ENCODE data around the gene TIPARP. TPM values are rescaled to one million over a fixed set of nuclear protein-coding genes. Genes with fewer than 3 reads are reported as not detected.
"Not testable (repeated sequence)": the region's sequence is repeated elsewhere in the genome, so short reads cannot be mapped to it uniquely, and the experiment has no call there.

The TIPARP gene
- total RNA-seq, 2 donors from 2014 or later: 27.0 to 111 TPM

GRCh38 chr3:156682963-156683362, 8.6 kb downstream of the TIPARP start:
- no peaks in the 10 kb centered on the region for H3K9me3 Mint-ChIP-seq

GRCh38 chr3:156685198-156685597, 10.8 kb downstream of the TIPARP start:
- no peak for DNase-seq (ENCODE audit: low spot score in 2 of 2)
- peak; percentile 50 to 54 for ATAC-seq
- Mint-ChIP-seq H3K9me3 (no peaks in the 10 kb centered on the region), H3K27ac (no peak overlapping the region), H3K36me3 (peaks cover 21 to 42% of the 10 kb centered on the region in 2 donors)

More at GRCh38 chr3:156682963-156683362, 8.6 kb downstream of the TIPARP start:
- Mint-ChIP-seq H3K36me3 (peaks cover 26 to 35% of the 10 kb centered on the region in 2 donors), H3K27ac (no peak overlapping the region)
- no peak for ATAC-seq
- DNase-seq (ENCODE audit: low spot score in 2 of 2): no peak

DNA sequence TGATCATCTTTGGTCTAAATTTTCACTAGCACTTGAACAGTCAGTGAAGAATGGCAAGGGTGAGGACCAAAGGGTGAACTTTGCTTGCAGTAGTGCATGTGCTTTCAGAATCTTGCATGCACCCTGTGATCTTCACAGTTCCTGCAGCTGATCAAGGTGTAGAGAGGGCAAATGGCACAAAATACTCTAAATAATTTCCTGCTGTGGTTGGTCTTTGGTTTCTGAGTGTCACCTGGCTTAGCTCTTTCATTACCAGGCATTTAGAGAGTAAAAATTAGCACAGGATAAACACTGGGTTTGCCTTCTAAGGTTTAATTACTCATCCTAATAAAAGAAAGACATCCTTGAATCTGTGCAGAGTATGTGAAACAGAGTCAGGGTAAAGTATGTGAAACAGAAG, 11.4 kb downstream of the TIPARP start:
- Mint-ChIP-seq H3K36me3 (peaks cover 17 to 37% of the 10 kb centered on the region in 2 donors), H3K9me3 (no peaks in the 10 kb centered on the region), H3K27ac (peak overlapping the region in 1 of 2 donors; percentile 84)
- ATAC-seq: peak in 1 of 2 donors; percentile 34
- DNase-seq (ENCODE audit: low spot score in 2 of 2): no peak

DNA sequence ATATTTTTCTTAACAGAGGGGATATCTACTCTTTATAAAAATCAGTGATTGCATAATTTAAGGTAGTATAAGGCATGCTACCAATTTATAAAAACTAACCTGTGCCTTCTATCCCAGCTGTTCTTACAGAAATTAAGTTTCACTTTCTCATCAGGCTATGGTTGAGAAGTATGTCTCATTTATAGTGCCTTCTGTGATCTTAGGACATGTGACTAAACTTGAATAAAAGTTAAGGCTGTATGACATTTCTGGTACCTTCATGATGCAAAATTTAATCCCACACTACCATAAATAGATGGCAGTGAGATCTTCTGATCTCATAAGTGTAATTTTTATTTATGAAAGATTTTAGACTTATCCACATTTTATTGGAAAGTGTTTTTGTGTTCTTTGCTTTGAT, 12.6 kb downstream of the TIPARP start:
- ATAC-seq (peak; percentile 50 to 63), DNase-seq (ENCODE audit: low spot score in 2 of 2) (no peak)
- H3K36me3 Mint-ChIP-seq: peaks cover 14 to 26% of the 10 kb centered on the region in 2 donors
- no peak overlapping the region for H3K27ac Mint-ChIP-seq
- H3K9me3 Mint-ChIP-seq: no peaks in the 10 kb centered on the region

DNA sequence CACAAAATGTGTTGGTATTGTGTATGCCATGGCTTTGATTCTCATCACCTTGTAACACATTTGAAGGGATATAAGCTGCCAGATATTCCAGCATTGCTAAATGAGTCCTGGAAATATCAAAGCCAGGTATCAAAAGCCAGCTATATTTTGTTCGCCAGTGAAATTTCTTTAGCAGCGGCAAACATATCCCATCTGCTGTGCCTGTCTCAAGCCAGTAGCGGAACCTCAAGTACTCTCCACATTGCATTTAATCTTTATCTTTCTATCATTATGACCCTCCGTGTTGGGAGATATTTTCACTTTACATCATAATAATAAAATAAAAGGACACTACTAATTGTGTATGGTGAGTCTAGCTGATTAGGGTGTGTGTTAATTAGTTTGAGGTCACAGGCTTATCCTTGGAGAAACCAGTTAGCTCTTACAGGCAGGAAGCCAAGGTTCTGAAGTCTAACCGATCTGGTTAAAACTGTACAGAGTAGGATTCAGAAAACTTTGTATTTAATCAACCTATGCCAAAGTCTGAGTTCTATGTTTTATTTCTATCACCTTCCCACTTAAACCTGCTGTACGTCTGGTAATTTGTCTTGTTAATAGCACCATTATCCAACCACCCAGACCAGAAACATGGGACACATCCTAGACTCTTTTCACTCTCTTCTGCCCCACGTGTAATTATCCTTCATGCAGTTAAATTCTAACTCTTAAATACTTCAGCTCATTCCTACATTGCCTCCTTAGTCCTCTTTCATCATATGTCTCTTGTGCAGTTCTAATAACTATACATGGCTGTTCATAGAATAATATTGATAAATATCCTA, 14.5 kb downstream of the TIPARP start:
- Mint-ChIP-seq H3K9me3 (no peaks in the 10 kb centered on the region), H3K27ac (no peak overlapping the region), H3K36me3 (peaks cover 13 to 24% of the 10 kb centered on the region in 2 donors)
- DNase-seq (ENCODE audit: low spot score in 2 of 2) (no peak), ATAC-seq (no peak)

DNA sequence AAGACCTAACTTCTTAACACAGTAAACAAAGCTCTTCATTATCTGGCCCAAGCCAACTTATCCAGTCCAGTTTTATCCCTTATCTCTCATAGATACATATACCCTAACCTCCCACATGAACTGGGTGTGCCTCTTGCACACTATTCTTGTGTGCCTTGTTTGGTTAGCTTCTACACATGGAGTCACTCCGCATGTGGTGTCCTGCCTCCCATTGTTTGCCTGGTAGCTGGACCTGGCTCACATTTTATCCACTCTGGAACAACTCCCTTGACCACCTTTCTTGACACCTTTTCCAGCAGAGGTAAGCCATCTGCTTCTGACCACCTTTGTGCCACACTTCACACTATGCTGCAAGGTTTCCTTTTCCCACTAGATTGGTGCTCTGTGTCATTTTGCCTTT, 15.2 kb downstream of the TIPARP start:
- Mint-ChIP-seq H3K36me3 (peaks cover 17 to 32% of the 10 kb centered on the region in 2 donors), H3K27ac (peak overlapping the region; percentile 16 to 28), H3K9me3 (no peaks in the 10 kb centered on the region)
- ATAC-seq (peak; percentile 11 to 42), DNase-seq (ENCODE audit: low spot score in 2 of 2) (no peak)

DNA sequence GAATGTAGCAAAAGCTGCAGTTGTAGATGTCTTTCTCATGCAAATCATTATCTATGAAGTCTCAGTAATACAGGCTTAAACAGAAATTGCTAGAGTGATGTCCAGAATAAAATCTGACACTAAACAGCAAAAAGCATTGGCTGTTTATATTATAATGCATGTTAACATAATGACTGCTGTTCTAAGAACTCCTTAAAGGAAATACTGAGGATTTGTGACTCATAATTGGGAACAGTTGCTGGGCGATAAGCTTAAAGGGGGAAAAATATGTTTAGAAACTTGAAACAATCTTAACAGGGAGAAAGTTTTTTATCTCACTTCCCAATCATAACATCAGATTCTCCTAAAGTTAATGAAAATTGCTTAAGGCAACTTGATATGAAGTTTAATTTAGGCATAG, 17.5 kb downstream of the TIPARP start:
- DNase-seq (ENCODE audit: low spot score in 2 of 2): no peak
- Mint-ChIP-seq H3K9me3 (no peaks in the 10 kb centered on the region), H3K36me3 (peaks cover 27 to 51% of the 10 kb centered on the region in 2 donors), H3K27ac (no peak overlapping the region)
- no peak for ATAC-seq

DNA sequence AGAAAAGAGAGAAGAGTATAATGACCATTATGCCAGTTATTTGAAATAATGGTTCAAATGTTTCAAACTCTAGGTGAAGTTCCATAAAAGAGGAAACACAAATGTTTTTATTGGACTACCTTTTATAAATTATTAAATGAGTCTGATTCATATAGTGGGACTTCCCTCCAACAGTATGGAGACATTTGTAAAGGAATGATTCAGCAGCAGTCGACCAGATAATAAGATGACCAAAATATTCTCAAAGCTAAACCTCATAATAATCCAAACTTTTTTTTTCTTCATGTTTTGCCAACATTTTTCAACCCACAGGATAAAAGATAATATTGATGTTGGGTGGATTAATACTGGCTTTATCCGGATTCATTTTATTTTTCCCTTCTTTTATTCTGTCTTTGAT, 18.8 kb downstream of the TIPARP start:
- no peak for ATAC-seq
- peaks cover 33 to 51% of the 10 kb centered on the region in 2 donors for H3K36me3 Mint-ChIP-seq
- no peak overlapping the region for H3K27ac Mint-ChIP-seq
- DNase-seq (ENCODE audit: low spot score in 2 of 2): no peak
- no peaks in the 10 kb centered on the region for H3K9me3 Mint-ChIP-seq

DNA sequence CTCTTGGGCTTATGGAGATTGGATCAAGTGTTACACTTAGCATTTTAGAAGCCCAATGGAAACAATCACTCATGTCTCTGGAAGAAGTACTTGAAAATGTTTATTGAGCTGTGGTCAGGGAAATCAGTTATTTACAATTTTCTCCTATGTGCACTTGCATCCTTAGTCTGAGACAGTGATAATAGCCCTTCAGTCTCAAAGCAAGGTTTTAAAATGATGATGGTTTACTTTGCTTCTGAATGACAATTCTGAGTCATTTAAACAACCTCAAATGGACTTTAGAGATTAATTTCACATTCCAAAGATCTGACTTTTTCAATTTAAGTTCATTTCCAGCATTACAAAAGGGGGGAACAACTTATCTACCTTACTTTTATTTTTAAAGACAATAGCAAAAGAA, 20.1 kb downstream of the TIPARP start:
- no peak for DNase-seq (ENCODE audit: low spot score in 2 of 2)
- no peak for ATAC-seq
- Mint-ChIP-seq H3K9me3 (no peaks in the 10 kb centered on the region), H3K27ac (no peak overlapping the region), H3K36me3 (peaks cover 39 to 51% of the 10 kb centered on the region in 2 donors)

GRCh38 chr3:156702367-156702766, 28.0 kb downstream of the TIPARP start:
- H3K9me3 Mint-ChIP-seq: no peaks in the 10 kb centered on the region
- no peak overlapping the region for H3K27ac Mint-ChIP-seq
- ATAC-seq (no peak), DNase-seq (ENCODE audit: low spot score in 2 of 2) (no peak)
- peaks cover 34% of the 10 kb centered on the region in 2 donors for H3K36me3 Mint-ChIP-seq

- H3K36me3 Mint-ChIP-seq: peaks cover 22% of the 10 kb centered on the region in 2 donors
- H3K9me3 Mint-ChIP-seq: no peaks in the 10 kb centered on the region
- H3K27ac Mint-ChIP-seq: no peak overlapping the region
- ATAC-seq (no peak), DNase-seq (ENCODE audit: low spot score in 2 of 2) (no peak)
Measured at GRCh38 chr3:156704370-156705036, 30.1 kb downstream of the TIPARP start.

- DNase-seq (ENCODE audit: low spot score in 2 of 2) (no peak), ATAC-seq (no peak)
- H3K36me3 Mint-ChIP-seq: peaks cover 27 to 32% of the 10 kb centered on the region in 2 donors
- H3K9me3 Mint-ChIP-seq: no peaks in the 10 kb centered on the region
- no peak overlapping the region for H3K27ac Mint-ChIP-seq
Measured at GRCh38 chr3:156705761-156706616, 31.6 kb downstream of the TIPARP start.

- no peak for DNase-seq (ENCODE audit: low spot score in 2 of 2)
- no peak for ATAC-seq
- no peaks in the 10 kb centered on the region for H3K9me3 Mint-ChIP-seq
- peaks cover 22 to 35% of the 10 kb centered on the region in 2 donors for H3K36me3 Mint-ChIP-seq
- no peak overlapping the region for H3K27ac Mint-ChIP-seq
Measured at GRCh38 chr3:156707588-156707987, 33.2 kb downstream of the TIPARP start.

DNA sequence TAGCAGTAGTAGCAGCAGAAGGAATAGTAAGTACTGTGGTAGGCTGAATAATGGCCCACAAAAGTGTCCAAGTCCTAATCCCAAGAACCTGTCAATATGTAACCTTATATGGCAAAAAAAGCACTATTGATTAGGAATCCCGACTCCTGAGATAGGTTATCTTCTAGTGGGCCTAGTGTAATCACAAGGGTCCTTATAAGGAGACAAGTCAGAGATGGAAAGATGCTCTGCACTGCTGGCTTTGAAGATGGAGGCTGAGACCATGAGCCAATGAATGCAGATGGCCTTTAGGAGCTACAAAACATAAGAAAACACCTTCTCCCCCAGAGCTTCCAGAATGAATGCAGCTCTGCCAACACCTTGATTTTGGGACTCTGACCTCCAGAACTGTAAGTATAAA, 36.0 kb downstream of the TIPARP start:
- DNase-seq (ENCODE audit: low spot score in 2 of 2): no peak
- H3K27ac Mint-ChIP-seq: peak overlapping the region in 1 of 2 donors; percentile 6
- no peaks in the 10 kb centered on the region for H3K9me3 Mint-ChIP-seq
- peaks cover 10 to 18% of the 10 kb centered on the region in 2 donors for H3K36me3 Mint-ChIP-seq
- no peak for ATAC-seq

- no peak for ATAC-seq
- H3K27ac Mint-ChIP-seq: peak overlapping the region in 1 of 2 donors; percentile 34
- DNase-seq (ENCODE audit: low spot score in 2 of 2): no peak
- H3K9me3 Mint-ChIP-seq: no peaks in the 10 kb centered on the region
- peaks cover 10 to 18% of the 10 kb centered on the region in 2 donors for H3K36me3 Mint-ChIP-seq
Measured at GRCh38 chr3:156711113-156711512, 36.7 kb downstream of the TIPARP start.

- H3K9me3 Mint-ChIP-seq; DNase-seq (ENCODE audit: low spot score in 2 of 2): not testable (repeated sequence)
- peak; percentile 90 to 97 for ATAC-seq
- peaks cover 10 to 13% of the 10 kb centered on the region in 2 donors for H3K36me3 Mint-ChIP-seq
- H3K27ac Mint-ChIP-seq: peak overlapping the region in 1 of 2 donors; percentile 88
Measured at GRCh38 chr3:156711944-156712343, 37.6 kb downstream of the TIPARP start.

All from activated naive CD4-positive, alpha-beta T cell treated with anti-CD3 and anti-CD28 coated beads, Interleukin-2, amount 50 U/mL, for 72 hours (primary cell).